Fibroblast of lung (primary cell): Measurements from ENCODE around the gene ADAM11. TPM values are rescaled to one million over a fixed set of nuclear protein-coding genes. Genes with fewer than 3 reads are reported as not detected.
"Not testable (repeated sequence)": the region's sequence is repeated elsewhere in the genome, so short reads cannot be mapped to it uniquely, and the experiment has no call there.

Experiments used
- DNase-seq, 2 donors: peaks; one replicate each; pipeline versions ENCODE4 v3.0.0 to v3.0.0-alpha.2; 2010; ENCODE audit warnings: low read depth in 2 of 2
- H2AFZ ChIP-seq: 2 replicates; pipeline ENCODE4 v1.5.1; 2012; ENCODE audit warnings: low read length, control low read depth, inconsistent platforms
- H3K27ac ChIP-seq: 2 replicates; pipeline ENCODE4 v1.5.1; 2011; ENCODE audit warnings: low read length, control low read depth; ENCODE audit not compliant: insufficient read depth
- H3K27me3 ChIP-seq: 2 replicates; pipeline ENCODE4 v1.5.1; 2011; ENCODE audit warnings: mild to moderate bottlenecking, low read length; ENCODE audit not compliant: control insufficient read depth, insufficient read depth
- H3K36me3 ChIP-seq: 2 replicates; pipeline ENCODE4 v1.5.1; 2011; ENCODE audit warnings: low read length; ENCODE audit not compliant: control insufficient read depth, insufficient read depth
- H3K4me1 ChIP-seq: 2 replicates; pipeline ENCODE4 v1.5.1; 2011; ENCODE audit warnings: low read length; ENCODE audit not compliant: control insufficient read depth, insufficient read depth; ENCODE audit errors: extremely low read depth
- H3K4me2 ChIP-seq: 2 replicates; pipeline ENCODE4 v1.5.1; 2011; ENCODE audit warnings: low read length, control low read depth; ENCODE audit not compliant: insufficient read depth; ENCODE audit errors: extremely low read depth
- H3K4me3 ChIP-seq, 4 experiments: fragments of 200-600 bp in 1 of 4; sonication (generic) in 1 of 4; replicated peaks in 1 of 4; 2 replicates each; pipeline ENCODE4 v1.5.1; 2011 to 2016; ENCODE audit warnings: low read length in 4 of 4, low read depth in 3 of 4, mild to moderate bottlenecking in 3 of 4, control low read depth in 2 of 4, inconsistent platforms in 1 of 4, mixed read lengths in 1 of 4; ENCODE audit not compliant: insufficient read depth in 1 of 4; ENCODE audit errors: control extremely low read depth in 1 of 4
- H3K79me2 ChIP-seq: 2 replicates; pipeline ENCODE4 v1.5.1; 2012; ENCODE audit warnings: mild to moderate bottlenecking, low read length, inconsistent platforms; ENCODE audit not compliant: control insufficient read depth, insufficient read depth
- H3K9ac ChIP-seq: 2 replicates; pipeline ENCODE4 v1.5.1; 2011; ENCODE audit warnings: mild to moderate bottlenecking, low read length, control low read depth; ENCODE audit not compliant: insufficient read depth
- H3K9me3 ChIP-seq: 2 replicates; pipeline ENCODE4 v1.5.1; 2012; ENCODE audit warnings: low read depth, low read length; ENCODE audit not compliant: control insufficient read depth, insufficient read depth
- H4K20me1 ChIP-seq: 2 replicates; pipeline ENCODE4 v1.5.1; 2011; ENCODE audit warnings: low read length; ENCODE audit not compliant: control insufficient read depth, insufficient read depth; ENCODE audit errors: extremely low read depth
- CTCF ChIP-seq, 2 donors: IDR thresholded peaks in 1 of 2; conservative IDR thresholded peaks in 1 of 2; 1 replicate in 1 of 2; 2 replicates in 1 of 2; pipeline ENCODE4 v1.5.1; 2011 to 2012; ENCODE audit warnings: low read length in 2 of 2, control low read depth in 1 of 2, inconsistent platforms in 1 of 2, low read depth in 1 of 2, mild to moderate bottlenecking in 1 of 2
- EZH2 ChIP-seq: IDR thresholded peaks from 2 replicates; pipeline ENCODE4 v1.5.1; 2012; ENCODE audit warnings: low read length, control low read depth, mild to moderate bottlenecking; ENCODE audit errors: missing control alignments
- polyA plus RNA-seq, 2 donors: library from polyadenylated mRNA; depleted of rRNA in 1 of 2; stranded (reverse) in 1 of 2; unstranded in 1 of 2; fragments of >200 nt; gene quantifications; 2 replicates each; pipeline ENCODE4 v1.2.1, GENCODE V29; 2011 to 2012; ENCODE audit warnings: missing spikeins in 1 of 2
- total RNA-seq: library from RNA; depleted of rRNA; stranded (reverse); fragments of >200 nt; gene quantifications from 2 replicates; pipeline ENCODE4 v1.2.1, GENCODE V29; 2014

Gene ADAM11
- total and polyA plus RNA-seq, 2 donors (not counting 1 experiment from before 2014, with no cell fraction given): 0.52 to 0.66 TPM

DNA sequence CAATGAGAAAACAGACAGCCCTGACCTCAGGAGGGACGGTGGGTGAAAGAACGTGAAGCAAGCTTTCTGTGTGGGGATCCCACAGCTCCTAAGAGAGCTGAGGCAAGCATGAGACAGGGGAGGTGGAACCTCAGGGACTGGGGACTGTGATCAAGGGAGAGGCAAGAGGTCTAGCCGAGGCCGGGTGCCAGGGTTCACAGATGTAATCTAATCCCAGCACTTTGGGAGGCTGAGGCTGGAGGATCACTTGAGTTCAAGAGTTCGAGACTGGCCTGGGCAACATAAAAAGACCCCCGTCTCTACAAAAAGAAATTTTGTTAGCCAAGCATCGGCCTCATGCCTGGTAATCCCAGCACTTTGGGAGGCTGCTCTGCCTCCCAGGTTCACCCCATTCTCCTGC is 4.5 kb upstream of the ADAM11 start:
- H2AFZ ChIP-seq: no peak overlapping the region
- no peaks in the 10 kb centered on the region for H4K20me1 ChIP-seq
- peaks cover 7% of the 10 kb centered on the region for H3K36me3 ChIP-seq
- H3K27ac ChIP-seq: no peak overlapping the region
- peaks cover 5% of the 10 kb centered on the region for H3K27me3 ChIP-seq
- H3K4me3 ChIP-seq: no peak overlapping the region
- TF ChIP-seq CTCF (conservative IDR thresholded peaks at IDR 0.05 in 1 of 2, IDR thresholded peaks at IDR 0.05 in 1 of 2; ENCODE audit: low read depth in 1 of 2, low read length in 2 of 2) (no peak), EZH2 (no peak)
- no peak overlapping the region for H3K4me2 ChIP-seq
- peaks cover 1% of the 10 kb centered on the region for H3K4me1 ChIP-seq
- H3K9ac ChIP-seq: no peak overlapping the region
- no peak for DNase-seq
- no peaks in the 10 kb centered on the region for H3K9me3 ChIP-seq
- H3K79me2 ChIP-seq: no peaks in the 10 kb centered on the region

DNA sequence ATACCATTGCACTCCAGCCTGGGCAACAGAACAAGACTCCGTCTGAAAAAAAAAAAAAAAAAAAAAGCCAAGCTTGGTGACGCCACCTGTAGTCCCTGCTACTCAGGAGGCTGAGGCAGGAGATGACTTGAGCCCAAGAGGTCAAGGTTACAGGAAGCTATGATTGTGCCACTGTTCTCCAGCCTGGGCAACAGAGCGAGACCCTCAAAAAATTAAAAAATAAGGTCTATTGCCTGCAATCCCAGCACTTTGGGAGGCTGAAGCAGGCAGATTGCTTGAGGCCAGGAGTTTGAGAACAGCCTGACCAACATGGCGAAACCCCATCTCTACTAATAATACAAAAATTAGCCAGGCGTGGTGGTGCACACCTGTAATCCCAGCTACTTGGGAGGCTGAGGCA is 3.6 kb upstream of the ADAM11 start:
- not testable (repeated sequence) for H3K36me3 ChIP-seq, H3K9me3 ChIP-seq, H3K79me2 ChIP-seq, H3K9ac ChIP-seq, H3K27ac ChIP-seq, DNase-seq, H3K4me1 ChIP-seq, H3K4me3 ChIP-seq, H3K4me2 ChIP-seq, H4K20me1 ChIP-seq, H2AFZ ChIP-seq
- peaks cover 14% of the 10 kb centered on the region for H3K27me3 ChIP-seq

DNA sequence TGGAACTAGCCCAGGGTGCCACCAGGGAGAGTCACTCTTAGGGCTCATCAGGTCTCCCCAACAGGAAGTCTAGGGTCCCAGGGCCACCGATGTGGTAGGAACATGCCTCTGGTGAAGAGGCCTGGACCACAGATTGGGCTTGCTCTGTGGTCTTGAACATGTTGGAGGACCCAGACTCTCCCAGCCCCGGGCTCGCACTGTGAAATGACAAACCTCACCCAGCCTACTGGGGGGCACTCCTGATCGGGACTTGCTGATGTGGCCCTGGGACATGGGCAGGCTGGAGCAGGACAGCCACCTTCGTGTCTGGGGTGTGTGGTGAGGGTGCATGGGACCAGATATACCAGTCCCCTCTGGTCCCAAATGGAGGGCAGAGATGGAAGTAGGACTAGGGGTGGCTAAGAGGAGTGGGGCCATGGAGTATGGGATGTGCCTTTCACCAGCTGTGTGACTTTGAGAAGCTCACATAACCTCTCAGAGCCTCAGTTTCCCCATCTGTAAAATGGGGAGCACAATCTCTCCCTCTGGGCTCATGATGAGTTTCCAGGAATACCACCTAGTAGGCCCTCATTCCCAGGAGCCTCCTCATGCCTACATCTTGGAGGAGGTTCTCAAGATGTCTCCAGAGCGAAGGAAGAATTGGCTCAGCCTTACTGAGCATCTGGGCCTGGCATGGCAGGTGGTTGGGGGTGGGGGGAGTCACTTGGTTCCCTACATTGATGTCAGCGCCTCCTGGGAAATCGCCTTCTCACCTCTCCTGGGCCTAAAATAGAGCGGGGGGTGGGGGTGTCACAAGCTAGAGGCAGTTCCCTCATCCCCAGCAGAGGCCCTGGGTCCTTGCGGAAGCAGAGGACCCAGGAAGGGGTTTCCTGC is 1.5 kb upstream of the ADAM11 start:
- Histone ChIP-seq H3K4me1 (peaks cover 3% of the 10 kb centered on the region), H3K27me3 (peaks cover 19% of the 10 kb centered on the region), H2AFZ (no peak overlapping the region)

More for the DNA sequence above, 1.5 kb upstream of the ADAM11 start:
- DNase-seq: no peak
- Histone ChIP-seq H3K4me2 (no peak overlapping the region), H3K27ac (no peak overlapping the region), H3K4me3 (no peak overlapping the region), H3K9me3 (no peaks in the 10 kb centered on the region), H4K20me1 (no peaks in the 10 kb centered on the region), H3K36me3 (no peaks in the 10 kb centered on the region), H3K9ac (no peak overlapping the region), H3K79me2 (no peaks in the 10 kb centered on the region)
- TF ChIP-seq EZH2 (peak; percentile 24), CTCF (conservative IDR thresholded peaks at IDR 0.05 in 1 of 2, IDR thresholded peaks at IDR 0.05 in 1 of 2; ENCODE audit: low read depth in 1 of 2, low read length in 2 of 2) (no peak)
